H1 (cell line): ENCODE measurements around the gene NOL9. TPM values are rescaled to one million over a fixed set of nuclear protein-coding genes. Genes with fewer than 3 reads are reported as not detected.

ENCODE experiments used
- CTCF ChIA-PET: fragments of 300-600 bp; sonication (Branson Sonifier 250); formaldehyde crosslinking; loops from one replicate; lab custom pipeline; 2021; ENCODE audit not compliant: partially characterized antibody; lab: Charles Lee
- POLR2A ChIA-PET: fragments of 300-600 bp; sonication (Branson Sonifier 250); formaldehyde crosslinking; loops from one replicate; lab custom pipeline; 2021; ENCODE audit warnings: inconsistent platforms; ENCODE audit not compliant: partially characterized antibody; lab: Charles Lee
- DNase-seq, 2 experiments: peaks; one replicate each; pipeline versions ENCODE4 v3.0.0 to v3.0.0-alpha.2; 2010 to 2022; ENCODE audit warnings: low spot score in 2 of 2, low read depth in 1 of 2, mixed read lengths in 1 of 2
- FAIRE-seq: peaks from 2 replicates; lab custom pipeline; 2011; peaks lifted over from hg19 to GRCh38; lab: Jason Lieb, UNC
- H2AFZ ChIP-seq: 2 replicates; pipeline ENCODE4 v1.8.1; 2012; ENCODE audit warnings: low read length, inconsistent platforms
- H2AK5ac ChIP-seq: 2 replicates; pipeline ENCODE4 v1.6.1; 2013; ENCODE audit warnings: low read depth, low read length
- H2BK120ac ChIP-seq: replicated peaks from 2 replicates; pipeline ENCODE3; 2013; ENCODE audit warnings: low read depth, low read length, inconsistent platforms
- H2BK12ac ChIP-seq: 2 replicates; pipeline ENCODE4 v1.6.1; 2013; ENCODE audit warnings: low read depth, low read length
- H2BK15ac ChIP-seq: 2 replicates; pipeline ENCODE4 v1.6.1; 2013; ENCODE audit warnings: low read length
- H2BK20ac ChIP-seq: 2 replicates; pipeline ENCODE4 v1.6.1; 2013; ENCODE audit warnings: low read length
- H2BK5ac ChIP-seq: 2 replicates; pipeline ENCODE4 v1.6.1; 2013; ENCODE audit warnings: low read depth, low read length
- H3K14ac ChIP-seq: 2 replicates; pipeline ENCODE4 v1.6.1; 2013; ENCODE audit warnings: inconsistent platforms; ENCODE audit not compliant: insufficient read length
- H3K18ac ChIP-seq: 2 replicates; pipeline ENCODE4 v1.6.1; 2013; ENCODE audit warnings: low read length; ENCODE audit errors: extremely low read depth
- H3K23ac ChIP-seq: 2 replicates; pipeline ENCODE4 v1.6.1; 2013; ENCODE audit warnings: inconsistent platforms; ENCODE audit not compliant: insufficient read length
- H3K23me2 ChIP-seq: 2 replicates; pipeline ENCODE4 v1.6.1; 2013; ENCODE audit warnings: low read depth, low read length
- H3K27ac ChIP-seq: 2 replicates; pipeline ENCODE4 v1.6.1; 2011; ENCODE audit warnings: low read depth, low read length, inconsistent platforms
- H3K27me3 ChIP-seq, 4 experiments: replicated peaks in 1 of 4; 1 replicate in 1 of 4; 2 replicates in 3 of 4; pipeline versions ENCODE4 v1.6.1 to v1.8.1; 2011 to 2013; ENCODE audit warnings: low read length in 3 of 4, mild to moderate bottlenecking in 3 of 4, inconsistent platforms in 2 of 4, mixed read lengths in 2 of 4, moderate library complexity in 1 of 4; ENCODE audit not compliant: control insufficient read depth in 3 of 4, insufficient read depth in 3 of 4; ENCODE audit errors: extremely low read depth in 1 of 4
- H3K36me3 ChIP-seq, 4 experiments: 2 replicates each; pipeline versions ENCODE4 v1.6.1 to v1.8.1; 2011 to 2013; ENCODE audit warnings: mild to moderate bottlenecking in 4 of 4, low read length in 3 of 4, moderate library complexity in 2 of 4, control low read depth in 1 of 4, inconsistent platforms in 1 of 4; ENCODE audit not compliant: insufficient read depth in 4 of 4, control insufficient read depth in 2 of 4
- H3K4ac ChIP-seq: replicated peaks from 2 replicates; pipeline ENCODE3; 2013; ENCODE audit warnings: low read length, low read depth, mixed read lengths, inconsistent platforms; ENCODE audit not compliant: insufficient read length
- H3K4me1 ChIP-seq, 4 experiments: replicated peaks in 1 of 4; 1 replicate in 1 of 4; 2 replicates in 3 of 4; pipeline versions ENCODE4 v1.6.1 to v1.8.1; 2011 to 2013; ENCODE audit warnings: low read length in 3 of 4, inconsistent platforms in 2 of 4, mixed read lengths in 1 of 4; ENCODE audit not compliant: insufficient read depth in 4 of 4, control insufficient read depth in 3 of 4
- H3K4me2 ChIP-seq, 2 experiments: 2 replicates each; pipeline versions ENCODE4 v1.6.1 to v1.8.1; 2011 to 2013; ENCODE audit warnings: low read depth in 2 of 2, low read length in 2 of 2, control low read depth in 1 of 2, inconsistent platforms in 1 of 2, mild to moderate bottlenecking in 1 of 2; ENCODE audit not compliant: insufficient read depth in 1 of 2
- H3K4me3 ChIP-seq, 4 experiments: fragments of 200-600, 300-600 bp in 1 of 4; sonication (generic), shearing (Covaris generic), sonication (Bioruptor Twin) in 1 of 4; 2 replicates each; pipeline versions ENCODE4 v1.5.1 to v1.8.1; 2011 to 2016; ENCODE audit warnings: low read length in 4 of 4, low read depth in 3 of 4, control low read depth in 2 of 4, inconsistent platforms in 2 of 4, mild to moderate bottlenecking in 2 of 4, mixed read lengths in 1 of 4, moderate library complexity in 1 of 4; ENCODE audit not compliant: insufficient read depth in 2 of 4; ENCODE audit errors: extremely low read depth in 1 of 4
- H3K56ac ChIP-seq: replicated peaks from 2 replicates; pipeline ENCODE3; 2013; ENCODE audit warnings: low read depth, mild to moderate bottlenecking, mixed read lengths, low read length, inconsistent platforms; ENCODE audit not compliant: insufficient read length
- H3K79me1 ChIP-seq: 2 replicates; pipeline ENCODE4 v1.6.1; 2013; ENCODE audit warnings: low read depth, low read length, control low read depth
- H3K79me2 ChIP-seq, 2 experiments: 2 replicates each; pipeline versions ENCODE4 v1.6.1 to v1.8.1; 2012 to 2013; ENCODE audit warnings: low read length in 2 of 2, mild to moderate bottlenecking in 2 of 2, inconsistent platforms in 1 of 2; ENCODE audit not compliant: insufficient read depth in 2 of 2, control insufficient read depth in 1 of 2
- H3K9ac ChIP-seq, 4 experiments: replicated peaks in 1 of 4; 1 replicate in 1 of 4; 2 replicates in 3 of 4; pipeline versions ENCODE4 v1.6.1 to v1.8.1; 2011 to 2013; ENCODE audit warnings: low read depth in 3 of 4, low read length in 3 of 4, control low read depth in 2 of 4, mild to moderate bottlenecking in 2 of 4, moderate library complexity in 2 of 4, inconsistent platforms in 1 of 4; ENCODE audit errors: extremely low read depth in 1 of 4
- H3K9me3 ChIP-seq, 2 experiments: 2 replicates each; pipeline versions ENCODE4 v1.6.1 to v1.8.1; 2012 to 2013; ENCODE audit warnings: mild to moderate bottlenecking in 2 of 2, moderate library complexity in 2 of 2, control low read depth in 1 of 2, inconsistent platforms in 1 of 2, low read depth in 1 of 2, low read length in 1 of 2, mixed read lengths in 1 of 2; ENCODE audit not compliant: insufficient read depth in 2 of 2
- H4K20me1 ChIP-seq, 2 experiments: replicated peaks in 1 of 2; 2 replicates each; pipeline versions ENCODE3 to v1.8.1; 2011 to 2013; ENCODE audit warnings: inconsistent platforms in 2 of 2, low read length in 2 of 2, mild to moderate bottlenecking in 1 of 2; ENCODE audit not compliant: insufficient read depth in 2 of 2, control insufficient read depth in 1 of 2
- H4K5ac ChIP-seq: 2 replicates; pipeline ENCODE4 v1.6.1; 2013; ENCODE audit warnings: low read length, low read depth, mixed read lengths, inconsistent platforms; ENCODE audit not compliant: insufficient read length
- H4K8ac ChIP-seq: 2 replicates; pipeline ENCODE4 v1.8.0; 2013; ENCODE audit warnings: mild to moderate bottlenecking, moderate library complexity, low read length, inconsistent platforms; ENCODE audit not compliant: insufficient read depth; ENCODE audit errors: extremely low read depth
- H4K91ac ChIP-seq: replicated peaks from 2 replicates; pipeline ENCODE3; 2013; ENCODE audit warnings: low read length, mixed read lengths, inconsistent platforms; ENCODE audit not compliant: insufficient read length
- BRCA1 ChIP-seq: IDR thresholded peaks from 2 replicates; pipeline ENCODE4 v1.6.1; 2012; ENCODE audit warnings: low read depth, low read length, improper control_type of control experiment
- EZH2 ChIP-seq: fragments of 200-600 bp; sonication (generic); IDR thresholded peaks from 2 replicates; pipeline ENCODE4 v1.7.1; 2012; ENCODE audit warnings: low read depth, mild to moderate bottlenecking, moderate library complexity, low read length, inconsistent platforms; ENCODE audit not compliant: severe bottlenecking
- HDAC2 ChIP-seq, 2 experiments: fragments of 300-600 bp in 1 of 2; sonication (generic) in 1 of 2; IDR thresholded peaks; 2 replicates each; pipeline ENCODE4 v1.6.1; 2011 to 2012; ENCODE audit warnings: low read depth in 2 of 2, low read length in 2 of 2, mild to moderate bottlenecking in 2 of 2, moderate library complexity in 2 of 2, borderline replicate concordance in 1 of 2, inconsistent platforms in 1 of 2
- KDM4A ChIP-seq: IDR thresholded peaks from one replicate; pipeline ENCODE4 v1.7.1; 2012; ENCODE audit warnings: low read depth, mild to moderate bottlenecking, moderate library complexity, low read length, inconsistent platforms; ENCODE audit not compliant: severe bottlenecking
- NRF1 ChIP-seq: IDR thresholded peaks from 2 replicates; pipeline ENCODE4 v1.6.1; 2011; ENCODE audit warnings: mild to moderate bottlenecking, low read depth, low read length, improper control_type of control experiment
- PHF8 ChIP-seq: fragments of 200-600 bp; sonication (generic); conservative IDR thresholded peaks from 2 replicates; pipeline ENCODE4 v1.7.1; 2012; ENCODE audit warnings: low read depth, mild to moderate bottlenecking, inconsistent platforms, low read length, moderate library complexity
- POU5F1 ChIP-seq: IDR thresholded peaks from 2 replicates; pipeline ENCODE4 v1.6.1; 2011; ENCODE audit warnings: low read depth, mild to moderate bottlenecking, low read length, moderate library complexity
- SAP30 ChIP-seq: fragments of 300-600 bp; sonication (generic); IDR thresholded peaks from 2 replicates; pipeline ENCODE4 v1.7.1; 2012; ENCODE audit warnings: low read length, moderate library complexity, mild to moderate bottlenecking, inconsistent platforms; ENCODE audit not compliant: insufficient read depth, insufficient replicate concordance
- TEAD4 ChIP-seq: IDR thresholded peaks from 2 replicates; pipeline ENCODE4 v1.6.1; 2012; ENCODE audit warnings: low read depth, low read length, inconsistent platforms, mixed read lengths
- WGBS, 2 experiments: shearing (Covaris generic) in 1 of 2; methylation state at CpG; one replicate each; pipeline versions ENCODE4 v1.1.6 to v1.1.7; 2013 to 2015; ENCODE audit warnings: low lambda C conversion rate in 2 of 2, mixed read lengths in 2 of 2, inconsistent platforms in 1 of 2, low coverage in 1 of 2, missing lambda C conversion rate in 1 of 2; ENCODE audit not compliant: insufficient replicate concordance in 2 of 2, insufficient coverage in 1 of 2, insufficient read length in 1 of 2; ENCODE audit errors: extremely low coverage in 1 of 2, missing lambda C conversion rate in 1 of 2; 5-methylcytosine and 5-hydroxymethylcytosine counted together
- polyA plus RNA-seq, 7 experiments: library from polyadenylated mRNA; depleted of rRNA in 3 of 7; stranded (reverse) in 5 of 7; unstranded in 2 of 7; fragments of >200 nt in 5 of 7; fragments of 200-250 nt in 2 of 7; gene quantifications; 1 replicate in 5 of 7; 2 replicates in 1 of 7; 4 replicates in 1 of 7; pipeline versions ENCODE4 v1.2.1 to v1.2.3, GENCODE V29; 2011 to 2013; ENCODE audit warnings: missing spikeins in 2 of 7, mixed read lengths in 2 of 7
- total RNA-seq: library from RNA; stranded (reverse); fragmentation: NEBNext Ultra II Directional; extraction: Animal tissue kit (Norgen Biotek cat#: 25700); gene quantifications from 2 replicates; pipeline ENCODE4 v1.2.1, GENCODE V29; 2021

Gene NOL9
- total and polyA plus RNA-seq, 2 of the 8 experiments (the other 6 are each of a cell fraction or from before 2014, with no cell fraction given): 17.1 to 38.1 TPM

DNA sequence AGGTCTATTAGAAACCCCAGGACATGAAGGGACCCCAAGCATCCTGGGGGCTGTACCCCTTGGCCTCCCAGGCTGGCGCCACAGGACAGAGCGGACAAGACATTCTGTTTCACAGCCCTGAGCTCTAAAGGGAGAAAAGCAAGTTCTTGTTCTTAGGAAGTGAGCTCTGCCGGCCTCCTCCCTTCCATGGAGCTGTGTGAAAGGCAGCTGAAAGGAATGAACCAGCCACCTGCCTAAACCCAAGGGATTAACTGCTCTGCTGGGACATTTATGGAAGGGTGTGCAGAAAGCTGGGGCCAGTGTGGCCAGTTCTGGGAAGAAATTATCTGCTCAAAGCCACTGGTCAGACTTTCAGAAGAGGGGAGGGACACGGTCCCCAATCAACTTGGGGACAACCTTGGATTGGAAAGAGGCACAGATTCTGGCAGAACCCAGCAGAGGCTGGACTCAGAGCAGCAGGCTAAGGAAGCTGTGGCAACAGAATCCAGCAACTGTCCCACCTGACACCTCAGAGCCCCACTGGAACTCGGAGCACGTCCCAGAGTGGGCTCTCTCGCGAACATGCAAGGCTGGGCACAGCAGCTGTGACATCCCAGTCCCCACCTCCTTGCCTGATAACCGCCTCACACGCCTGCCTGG lies 46.2 kb upstream of the NOL9 start:
- Histone ChIP-seq H4K5ac (no peak overlapping the region), H3K4me3 (peak overlapping the region; percentile 75 to 92 (median 86)), H2BK120ac (no peak overlapping the region), H3K27me3 (no peaks in the 10 kb centered on the region; a peak in 1 of 7 replicates), H3K56ac (no peak overlapping the region), H3K18ac (peak overlapping the region; percentile 25; the same call in 1 of the 2 replicates), H3K4me2 (peak overlapping the region; percentile 91 to 94), H3K4ac (no peak overlapping the region), H2BK5ac (peak overlapping the region; percentile 8; the same call in 1 of the 2 replicates), H3K9me3 (no peaks in the 10 kb centered on the region), H3K27ac (no peak overlapping the region), H2AK5ac (no peak overlapping the region), H2BK20ac (no peak overlapping the region), H2AFZ (no peak overlapping the region), H3K23me2 (peaks cover 18% of the 10 kb centered on the region), H3K79me2 (peaks cover 22 to 55% of the 10 kb centered on the region in 2 experiments; a peak in 3 of 4 replicates), H2BK12ac (0 out of 2 replicates have a peak overlapping the region, but pooled peaks have one; percentile 7), H3K23ac (no peak overlapping the region), H4K91ac (no peak overlapping the region), H4K20me1 (peaks cover 27 to 34% of the 10 kb centered on the region in 2 experiments), H3K9ac (peak overlapping the region in 3 of 4 experiments; percentile 29 to 79 (median 77); a peak in 6 of 7 replicates), H3K36me3 (peaks cover 10 to 24% (median 20%) of the 10 kb centered on the region in 4 experiments; a peak in 7 of 8 replicates), H3K14ac (no peak overlapping the region), H4K8ac (0 out of 2 replicates have a peak overlapping the region, but pooled peaks have one; percentile 17), H3K4me1 (peaks cover 2 to 13% (median 9%) of the 10 kb centered on the region in 4 experiments), H3K79me1 (peaks cover 21% of the 10 kb centered on the region), H2BK15ac (no peak overlapping the region)
- DNase-seq (peak in 1 of 2 experiments; percentile 52), FAIRE-seq (no peak)
- WGBS, 2 experiments: 38% methylated on average over 10 of the region's 10 CpGs; no CpG with 5 or more reads in 1 of the 2 experiments
- CTCF ChIA-PET: interaction anchor here (0.7 to 3.3 kb wide), 13 partner anchors 9 to 163 kb away, joined by 3 to 16 read pairs (median 3); partner anchors contain the start of genes NOL9, PHF13 and TAS1R1
- POLR2A ChIA-PET: interaction anchor here (5.4 to 10.8 kb wide), 4 partner anchors 10 to 46 kb away, joined by 46 to 196 read pairs (median 120); partner anchors contain the start of genes NOL9, TAS1R1, THAP3 and ZBTB48
- no peak for TF ChIP-seq EZH2
- TF ChIP-seq NRF1: no peak
- TF ChIP-seq SAP30: no peak
- no peak for TF ChIP-seq TEAD4
- no peak for TF ChIP-seq POU5F1
- TF ChIP-seq HDAC2 (IDR thresholded peaks at IDR 0.05; ENCODE audit: borderline replicate concordance in 1 of 2, low read depth in 2 of 2, low read length in 2 of 2): no peak
- no peak for TF ChIP-seq BRCA1
- no peak for TF ChIP-seq KDM4A
- no peak for TF ChIP-seq PHF8
